Heart left ventricle (tissue), 16 donors: Measurements from ENCODE around the gene MMP13. TPM values are rescaled to one million over a fixed set of nuclear protein-coding genes. Genes with fewer than 3 reads are reported as not detected.

ENCODE experiments used
- ATAC-seq, 4 donors: fragments of 200-7000 bp; cut with Tn5 transposase; one replicate each; pipeline ENCODE4 v1.9.1; 2020 to 2022; ENCODE audit warnings: moderate library complexity in 4 of 4, mild to moderate bottlenecking in 3 of 4, moderate number of reproducible peaks in 1 of 4
- DNase-seq, 5 donors: peaks; one replicate each; pipeline ENCODE4 v3.0.0-alpha.2; 2020
- H3K27ac ChIP-seq, 12 donors: fragments of 200-600 bp; sonication (generic) in 4 of 12; one replicate each; pipeline versions ENCODE4 v1.5.0 to v1.8.0; 2016 to 2022; ENCODE audit warnings: mild to moderate bottlenecking in 2 of 12
- H3K27me3 ChIP-seq, 9 donors: fragments of 200-600 bp; sonication (generic) in 2 of 9; one replicate each; pipeline versions ENCODE4 v1.5.1 to v1.8.0; 2016 to 2022; ENCODE audit warnings: mild to moderate bottlenecking in 3 of 9
- H3K36me3 ChIP-seq, 9 donors: fragments of 200-600 bp; sonication (generic) in 2 of 9; one replicate each; pipeline versions ENCODE4 v1.5.0 to v1.8.0; 2018 to 2022; ENCODE audit warnings: mild to moderate bottlenecking in 2 of 9
- H3K4me1 ChIP-seq, 12 donors: fragments of 200-600 bp; sonication (generic) in 4 of 12; one replicate each; pipeline versions ENCODE4 v1.5.0 to v1.8.0; 2016 to 2022; ENCODE audit warnings: mild to moderate bottlenecking in 3 of 12
- H3K4me3 ChIP-seq, 12 donors: fragments of 200-600 bp; sonication (generic) in 4 of 12; one replicate each; pipeline versions ENCODE4 v1.5.0 to v1.8.0; 2017 to 2022; ENCODE audit warnings: mild to moderate bottlenecking in 9 of 12, moderate library complexity in 4 of 12
- H3K9me3 ChIP-seq, 12 donors: fragments of 200-600 bp; sonication (generic) in 4 of 12; one replicate each; pipeline versions ENCODE4 v1.5.0 to v1.8.0; 2016 to 2022; ENCODE audit warnings: mild to moderate bottlenecking in 1 of 12
- POLR2A ChIP-seq, 2 donors: fragments of 450-650 bp; IDR thresholded peaks; one replicate each; pipeline ENCODE4 v1.6.1; 2017; ENCODE audit warnings: antibody characterized with exemption in 2 of 2, mild to moderate bottlenecking in 2 of 2, moderate library complexity in 2 of 2
- WGBS, 4 donors: extraction: QIAGEN DNeasy Blood & Tissue Kit in 2 of 4; methylation state at CpG; one replicate each; pipeline versions ENCODE4 v1.1.5 to v1.1.7; 2013 to 2018; 5-methylcytosine and 5-hydroxymethylcytosine counted together
- intact Hi-C, 10 donors: fragments of 100-400 bp; cut with DNase I; formaldehyde crosslinking; loops; one replicate each; pipeline versions ENCODE4 v1.11.1 to v1.14.2; 2022
- polyA plus RNA-seq, 2 donors: library from polyadenylated mRNA; stranded (reverse); fragments of 200-250 nt; gene quantifications; one replicate each; pipeline ENCODE4 v1.2.3, GENCODE V29; 2013
- total RNA-seq, 9 donors: library from RNA; depleted of rRNA in 2 of 9; stranded (reverse); fragments of >200 nt in 2 of 9; fragmentation: NEBNext Ultra II Directional in 3 of 9; extraction: Animal tissue kit (Norgen Biotek cat#: 25700) in 3 of 9; gene quantifications; one replicate each; pipeline versions ENCODE4 v1.1.0 to v1.2.4, GENCODE V29; 2016 to 2023
- TF ChIP-seq, protein P1 (sequence below), 12 donors: fragments of 200-600 bp; sonication (generic) in 4 of 12; IDR thresholded peaks; one replicate each; pipeline versions ENCODE4 v1.5.0 to v1.8.0; 2018 to 2022; ENCODE audit warnings: antibody characterized with exemption in 12 of 12, mild to moderate bottlenecking in 5 of 12
- donor health status: ischemic (EF 13 %, LVEDD 7.1; RV severe dilation, severe dysfunction).
- donor health status: healthy with polysubstance abuse.
- donor health status: DM: no; HTN: yes; CAD: no.
- donor health status: DM: no; HTN: no; CAD: no.
- donor health status: ischemic (EF 25% LVEDD 6.9; RV normal size, moderate dysfunction).
- donor health status: ischemic (EF 25% LVEDD 5.7; RV mildly dilated, moderate dysfunction).
- donor health status: healthy.
- donor health status: DM: yes; HTN: yes; CAD: no.
- donor health status: ischemic (EF 35%, LVEDD 5.7; RV mildly dilated, moderate dysfunction).
- donor health status: nonischemic (EF 11% LVEDD 7.7; RV severe dilation, severe dysfunction).
- donor health status: DM: yes; HTN: yes; CAD: no.
- donor health status: PGD.
- donor health status: ischemic (EF 29% LVEDD 5.4; RV normal size, mild dysfunction).
- donor health status: nonischemic (EF 23%, LVEDD 6.1; RV moderate dilation, normal function).

The MMP13 gene
- total and polyA plus RNA-seq, 11 donors = not detected

DNA sequence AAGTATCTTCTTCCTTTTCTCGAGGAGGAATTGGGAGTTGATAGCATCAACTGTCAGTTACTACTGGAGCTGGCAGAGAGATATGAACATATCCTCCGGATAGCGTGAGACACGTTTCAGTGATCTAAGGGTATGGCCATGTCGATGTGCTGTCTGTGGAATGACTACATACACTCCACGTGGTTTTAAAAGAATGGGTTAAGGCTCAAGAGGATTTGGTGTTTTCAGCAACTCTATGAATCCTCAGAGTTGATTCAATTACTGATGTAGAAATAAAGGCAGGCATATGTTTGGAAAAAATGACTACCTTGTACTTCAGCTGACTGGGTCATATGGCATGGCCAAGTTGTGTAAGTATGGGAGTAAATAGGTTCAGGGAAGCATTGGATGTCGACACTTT lies 22.9 kb downstream of the MMP13 start:
- Histone ChIP-seq H3K4me3 (no peak overlapping the region), H3K27me3 (peaks cover 0 to 22% (median 0%) of the 10 kb centered on the region in 9 donors), H3K9me3 (no peaks in the 10 kb centered on the region), H3K36me3 (no peaks in the 10 kb centered on the region), H3K27ac (no peak overlapping the region), H3K4me1 (no peaks in the 10 kb centered on the region)
- TF ChIP-seq, protein P1, sequence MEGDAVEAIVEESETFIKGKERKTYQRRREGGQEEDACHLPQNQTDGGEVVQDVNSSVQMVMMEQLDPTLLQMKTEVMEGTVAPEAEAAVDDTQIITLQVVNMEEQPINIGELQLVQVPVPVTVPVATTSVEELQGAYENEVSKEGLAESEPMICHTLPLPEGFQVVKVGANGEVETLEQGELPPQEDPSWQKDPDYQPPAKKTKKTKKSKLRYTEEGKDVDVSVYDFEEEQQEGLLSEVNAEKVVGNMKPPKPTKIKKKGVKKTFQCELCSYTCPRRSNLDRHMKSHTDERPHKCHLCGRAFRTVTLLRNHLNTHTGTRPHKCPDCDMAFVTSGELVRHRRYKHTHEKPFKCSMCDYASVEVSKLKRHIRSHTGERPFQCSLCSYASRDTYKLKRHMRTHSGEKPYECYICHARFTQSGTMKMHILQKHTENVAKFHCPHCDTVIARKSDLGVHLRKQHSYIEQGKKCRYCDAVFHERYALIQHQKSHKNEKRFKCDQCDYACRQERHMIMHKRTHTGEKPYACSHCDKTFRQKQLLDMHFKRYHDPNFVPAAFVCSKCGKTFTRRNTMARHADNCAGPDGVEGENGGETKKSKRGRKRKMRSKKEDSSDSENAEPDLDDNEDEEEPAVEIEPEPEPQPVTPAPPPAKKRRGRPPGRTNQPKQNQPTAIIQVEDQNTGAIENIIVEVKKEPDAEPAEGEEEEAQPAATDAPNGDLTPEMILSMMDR (IDR thresholded peaks at IDR 0.05) = no peak
- TF ChIP-seq POLR2A (IDR thresholded peaks at IDR 0.05) = no peak
- intact Hi-C loops = loop anchor here in 1 of 10 donors (10.0 kb wide), 1 partner anchor 198 kb away; no protein-coding TSS in a partner anchor
- 86 to 87% (median 86%) methylated on average over 7 of the region's 7 CpGs for WGBS, 4 donors
- DNase-seq (no peak), ATAC-seq (no peak)

DNA sequence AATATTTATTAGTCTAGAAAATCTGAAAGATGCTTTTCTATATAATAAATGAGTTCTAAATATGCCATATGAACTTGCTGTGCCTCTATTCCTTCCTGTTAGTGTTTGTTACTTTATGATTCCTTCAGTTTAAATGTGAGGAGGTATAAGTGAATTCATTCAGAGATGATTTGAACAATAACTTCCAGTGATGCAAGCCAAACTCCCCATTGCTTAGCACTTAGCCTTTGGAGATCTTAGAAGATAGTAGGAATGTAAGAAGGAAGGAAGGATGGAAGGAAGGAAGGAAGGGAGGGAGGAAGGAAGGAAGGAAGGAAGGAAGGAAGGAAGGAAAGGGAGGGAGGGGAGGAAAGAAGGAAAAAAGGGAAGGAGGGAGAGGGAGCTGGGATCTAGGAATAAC lies 25.1 kb downstream of the MMP13 start:
- ATAC-seq = no peak
- no peaks in the 10 kb centered on the region for H3K36me3 ChIP-seq
- intact Hi-C loops = loop anchor here in 1 of 10 donors (10.0 kb wide), 1 partner anchor 196 kb away; no protein-coding TSS in a partner anchor

DNA sequence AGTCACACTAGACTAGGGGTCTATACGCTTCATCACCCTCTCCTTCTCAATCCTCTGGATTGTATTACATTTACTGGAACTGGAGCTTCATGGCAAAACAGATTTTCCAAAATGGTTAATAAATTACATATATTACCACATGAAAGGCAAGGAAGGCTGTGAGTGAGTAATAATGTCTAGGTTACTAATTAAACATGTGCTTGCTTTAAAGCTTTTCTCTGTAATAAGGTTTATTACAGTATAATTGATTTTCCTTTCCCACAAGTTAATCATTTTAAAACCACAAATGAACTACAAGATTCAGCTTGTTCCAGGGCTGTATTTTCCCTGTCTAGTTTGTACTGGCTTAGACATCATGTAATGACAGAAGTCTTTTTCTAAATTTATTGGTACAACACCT lies 25.6 kb downstream of the MMP13 start:
- DNase-seq (no peak), ATAC-seq (no peak)
- Histone ChIP-seq H3K4me3 (no peak overlapping the region), H3K27me3 (peaks cover 0 to 19% (median 0%) of the 10 kb centered on the region in 9 donors), H3K9me3 (no peaks in the 10 kb centered on the region), H3K4me1 (no peaks in the 10 kb centered on the region), H3K36me3 (no peaks in the 10 kb centered on the region), H3K27ac (no peak overlapping the region)
- intact Hi-C loops = loop anchor here in 1 of 10 donors (10.0 kb wide), 1 partner anchor 195 kb away; no protein-coding TSS in a partner anchor
- TF ChIP-seq POLR2A (IDR thresholded peaks at IDR 0.05) = no peak
- TF ChIP-seq, protein P1 (IDR thresholded peaks at IDR 0.05) = no peak
- WGBS, 4 donors = 90 to 100% (median 93%) methylated on average over 1 of the region's 1 CpG

More for the DNA sequence above, 25.1 kb downstream of the MMP13 start:
- TF ChIP-seq, protein P1 (IDR thresholded peaks at IDR 0.05) = no peak
- no peak for TF ChIP-seq POLR2A (IDR thresholded peaks at IDR 0.05)
- H3K27ac ChIP-seq = no peak overlapping the region
- no peaks in the 10 kb centered on the region for H3K4me1 ChIP-seq
- H3K9me3 ChIP-seq = no peaks in the 10 kb centered on the region
- H3K27me3 ChIP-seq = peaks cover 0 to 20% (median 0%) of the 10 kb centered on the region in 9 donors
- DNase-seq = no peak
- H3K4me3 ChIP-seq = no peak overlapping the region

DNA sequence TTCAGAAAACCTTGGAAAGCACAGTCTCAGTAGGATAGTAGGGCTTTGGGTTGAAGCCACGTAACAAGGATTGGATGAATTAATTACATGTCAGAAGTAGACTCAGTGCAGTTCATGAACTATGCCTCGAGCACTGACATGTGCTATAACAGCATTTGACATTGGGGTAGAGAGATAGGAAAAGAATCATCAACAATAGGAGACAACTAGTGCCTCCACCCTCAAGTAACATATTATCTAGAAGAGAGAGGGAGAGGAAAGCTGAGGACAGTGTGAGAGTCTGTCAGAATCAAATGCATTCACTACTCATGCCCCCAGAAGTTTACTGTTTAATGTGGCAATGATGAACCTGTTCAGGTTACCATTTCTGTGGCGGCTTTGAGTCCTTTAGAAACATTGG lies 26.4 kb downstream of the MMP13 start:
- TF ChIP-seq, protein P1 (IDR thresholded peaks at IDR 0.05) = no peak
- TF ChIP-seq POLR2A (IDR thresholded peaks at IDR 0.05) = no peak
- WGBS, 4 donors = 81 to 91% (median 85%) methylated on average over 3 of the region's 3 CpGs
- no peak overlapping the region for H3K4me3 ChIP-seq
- H3K27me3 ChIP-seq = peaks cover 0 to 19% (median 0%) of the 10 kb centered on the region in 9 donors
- no peaks in the 10 kb centered on the region for H3K9me3 ChIP-seq
- H3K27ac ChIP-seq = no peak overlapping the region
- intact Hi-C loops = no loop called here
- no peak for ATAC-seq
- DNase-seq = no peak
- no peaks in the 10 kb centered on the region for H3K4me1 ChIP-seq
- H3K36me3 ChIP-seq = no peaks in the 10 kb centered on the region
